ENCODE measurements around the gene DIS3L2. TPM values are rescaled to one million over a fixed set of nuclear protein-coding genes. Genes with fewer than 3 reads are reported as not detected.

DIS3L2 gene
- total and polyA plus RNA-seq, 2 of the 4 experiments (the other 2 are of a cell fraction): 14.7 to 19.2 TPM

- no peak overlapping the region for H2AK5ac ChIP-seq (ENCODE audit: low read depth, low read length)
- no peak overlapping the region for H3K18ac ChIP-seq (ENCODE audit: low read depth, low read length)
- no peak overlapping the region for H4K5ac ChIP-seq (ENCODE audit: low read depth, low read length)
- no peak overlapping the region for H2BK120ac ChIP-seq (ENCODE audit: low read depth, low read length)
- no TSS peak for BruUV-seq (replicated peaks)
- POLR2A ChIA-PET (ENCODE audit: unreplicated experiment): no interaction called here
- no peak overlapping the region for H3K23ac ChIP-seq (ENCODE audit: low read depth, low read length)
- TF ChIP-seq CTCF (conservative IDR thresholded peaks at IDR 0.05; ENCODE audit: low read depth, low read length): no peak
- TF ChIP-seq MAZ (IDR thresholded peaks at IDR 0.05; ENCODE audit: borderline replicate concordance, low read depth, low read length): no peak
- TF ChIP-seq RCOR1 (IDR thresholded peaks at IDR 0.05; ENCODE audit: insufficient replicate concordance, low read length): no peak
- no peak for TF ChIP-seq MXI1 (IDR thresholded peaks at IDR 0.05; ENCODE audit: borderline replicate concordance, low read depth, low read length)
- TF ChIP-seq BHLHE40 (IDR thresholded peaks at IDR 0.05; ENCODE audit: low read depth, low read length): no peak
- TF ChIP-seq MAFK (IDR thresholded peaks at IDR 0.05; ENCODE audit: low read depth, low read length): no peak
- H3K14ac ChIP-seq (replicated peaks; ENCODE audit: low read depth, low read length): no peak overlapping the region
- H2BK15ac ChIP-seq (ENCODE audit: low read depth, low read length): no peak overlapping the region
- no peak overlapping the region for H2AFZ ChIP-seq (replicated peaks; ENCODE audit: low read length, poor library complexity)
- CTCF ChIA-PET: no interaction called here
- no peak overlapping the region for H4K91ac ChIP-seq (ENCODE audit: insufficient read depth, low read depth, low read length)
- intact Hi-C loops (cut with micrococcal nuclease): no loop called here
- WGBS, 2 experiments (ENCODE audit: extremely low coverage in 2 of 2, insufficient read length in 1 of 2): no CpG with 5 or more reads among the region's 3 CpGs
- no peak overlapping the region for H2AK9ac ChIP-seq (replicated peaks; ENCODE audit: low read depth, low read length, poor library complexity)
- H4K20me1 ChIP-seq (ENCODE audit: insufficient read depth, low read length): 0 out of 2 replicates have a peak, but pooled peaks cover 3% of the 10 kb centered on the region
- H3K9me3 ChIP-seq (ENCODE audit: control insufficient read depth, insufficient read depth, low read length): no peaks in the 10 kb centered on the region
- no peak overlapping the region for H3K4ac ChIP-seq (ENCODE audit: low read depth, low read length)
- in situ Hi-C loops (cut with MboI; ENCODE audit: low sequenced_read_pairs): no loop called here
- H3K4me1 ChIP-seq (ENCODE audit: control insufficient read depth, insufficient read depth, low read length): peaks cover 5% of the 10 kb centered on the region
- H3K79me1 ChIP-seq (ENCODE audit: low read depth in 1 of 2, low read length in 2 of 2): no peaks in the 10 kb centered on the region
- H3K27ac ChIP-seq (ENCODE audit: insufficient read depth, low read length): no peak overlapping the region
- H2BK5ac ChIP-seq (ENCODE audit: low read depth, low read length, poor library complexity, severe bottlenecking): no peak overlapping the region
- H3K9ac ChIP-seq (ENCODE audit: low read depth, low read length): no peak overlapping the region
- H2BK20ac ChIP-seq (ENCODE audit: low read depth, low read length): no peak overlapping the region
- H3K56ac ChIP-seq (ENCODE audit: extremely low read depth, insufficient read depth, low read length): no peak overlapping the region
- dilution Hi-C loops (cut with HindIII; ENCODE audit: low sequenced_read_pairs, unreplicated experiment): no loop called here
- H3K36me3 ChIP-seq (ENCODE audit: control insufficient read depth, insufficient read depth, low read length): no peaks in the 10 kb centered on the region
- H3K4me3 ChIP-seq (ENCODE audit: insufficient read depth, low read depth, low read length): no peak overlapping the region
- DNase-seq (no peak), ATAC-seq (ENCODE audit: low read depth) (no peak)
- peaks cover 50% of the 10 kb centered on the region for H3K27me3 ChIP-seq (ENCODE audit: control insufficient read depth, insufficient read depth, low read length)
- no peak overlapping the region for H4K8ac ChIP-seq (ENCODE audit: low read depth in 2 of 2, low read length in 2 of 2)
- H3K4me2 ChIP-seq (ENCODE audit: low read depth, low read length): no peak overlapping the region
- no peaks in the 10 kb centered on the region for H3K9me1 ChIP-seq (ENCODE audit: insufficient read depth, low read length)
Observed at GRCh38 chr2:231923010-231923344, 38.5 kb upstream of the DIS3L2 start.
